ENCODE measurements around the gene SIKE1.
"Not testable (repeated sequence)": the region's sequence is repeated elsewhere in the genome, so short reads cannot be mapped to it uniquely, and the experiment has no call there.

The SIKE1 gene

GRCh38 chr1:114782476-114782875, 2.0 kb upstream of the SIKE1 start:
- peaks cover 14% of the 10 kb centered on the region for H3K36me3 ChIP-seq (ENCODE audit: insufficient read depth, low read length)
- no peak overlapping the region for H3K4me3 ChIP-seq (ENCODE audit: low read depth, low read length)
- H2AFZ ChIP-seq (ENCODE audit: low read length, unreplicated experiment): no peak overlapping the region
- H3K27me3 ChIP-seq (ENCODE audit: insufficient read depth, low read length): no peaks in the 10 kb centered on the region
- peaks cover 10% of the 10 kb centered on the region for H3K4me1 ChIP-seq (ENCODE audit: control insufficient read depth, insufficient read depth, low read length, unreplicated experiment)
- H3K27ac ChIP-seq (ENCODE audit: low read depth, low read length): no peak overlapping the region
- peaks cover 23% of the 10 kb centered on the region for H3K79me2 ChIP-seq (ENCODE audit: control insufficient read depth, insufficient read depth, low read length, unreplicated experiment)

GRCh38 chr1:114779722-114780121, 763 bp downstream of the SIKE1 start:
- Histone ChIP-seq H3K27ac (ENCODE audit: low read depth, low read length) (peak overlapping the region; percentile 59), H3K36me3 (ENCODE audit: insufficient read depth, low read length) (peaks cover 19% of the 10 kb centered on the region), H3K79me2 (ENCODE audit: control insufficient read depth, insufficient read depth, low read length, unreplicated experiment) (peaks cover 23% of the 10 kb centered on the region), H3K4me3 (ENCODE audit: low read depth, low read length) (peak overlapping the region; percentile 89), H2AFZ (ENCODE audit: low read length, unreplicated experiment) (peak overlapping the region; percentile 95), H3K27me3 (ENCODE audit: insufficient read depth, low read length) (no peaks in the 10 kb centered on the region), H3K4me1 (ENCODE audit: control insufficient read depth, insufficient read depth, low read length, unreplicated experiment) (peaks cover 10% of the 10 kb centered on the region)

GRCh38 chr1:114776726-114777125, 3.8 kb downstream of the SIKE1 start:
- Histone ChIP-seq H3K36me3 (ENCODE audit: insufficient read depth, low read length) (peaks cover 31% of the 10 kb centered on the region), H3K79me2 (ENCODE audit: control insufficient read depth, insufficient read depth, low read length, unreplicated experiment) (peaks cover 23% of the 10 kb centered on the region)
- H3K27ac ChIP-seq (ENCODE audit: low read depth, low read length); H3K4me1 ChIP-seq (ENCODE audit: control insufficient read depth, insufficient read depth, low read length, unreplicated experiment); H2AFZ ChIP-seq (ENCODE audit: low read length, unreplicated experiment); H3K4me3 ChIP-seq (ENCODE audit: low read depth, low read length); H3K27me3 ChIP-seq (ENCODE audit: insufficient read depth, low read length): not testable (repeated sequence)

- Histone ChIP-seq H3K79me2 (ENCODE audit: control insufficient read depth, insufficient read depth, low read length, unreplicated experiment) (no peaks in the 10 kb centered on the region), H2AFZ (ENCODE audit: low read length, unreplicated experiment) (no peak overlapping the region), H3K36me3 (ENCODE audit: insufficient read depth, low read length) (peaks cover 18% of the 10 kb centered on the region), H3K4me1 (ENCODE audit: control insufficient read depth, insufficient read depth, low read length, unreplicated experiment) (no peaks in the 10 kb centered on the region), H3K4me3 (ENCODE audit: low read depth, low read length) (no peak overlapping the region), H3K27me3 (ENCODE audit: insufficient read depth, low read length) (no peaks in the 10 kb centered on the region), H3K27ac (ENCODE audit: low read depth, low read length) (no peak overlapping the region)
Measured at GRCh38 chr1:114771992-114772391, 8.5 kb downstream of the SIKE1 start.

GRCh38 chr1:114770989-114771388, 9.5 kb downstream of the SIKE1 start:
- Histone ChIP-seq H3K27ac (ENCODE audit: low read depth, low read length) (no peak overlapping the region), H3K36me3 (ENCODE audit: insufficient read depth, low read length) (peaks cover 18% of the 10 kb centered on the region), H2AFZ (ENCODE audit: low read length, unreplicated experiment) (no peak overlapping the region), H3K4me1 (ENCODE audit: control insufficient read depth, insufficient read depth, low read length, unreplicated experiment) (no peaks in the 10 kb centered on the region), H3K79me2 (ENCODE audit: control insufficient read depth, insufficient read depth, low read length, unreplicated experiment) (no peaks in the 10 kb centered on the region), H3K4me3 (ENCODE audit: low read depth, low read length) (no peak overlapping the region), H3K27me3 (ENCODE audit: insufficient read depth, low read length) (no peaks in the 10 kb centered on the region)

GRCh38 chr1:114764689-114765088, 15.8 kb downstream of the SIKE1 start:
- Histone ChIP-seq H3K27ac (ENCODE audit: low read depth, low read length) (no peak overlapping the region), H3K27me3 (ENCODE audit: insufficient read depth, low read length) (no peaks in the 10 kb centered on the region), H3K4me3 (ENCODE audit: low read depth, low read length) (no peak overlapping the region), H2AFZ (ENCODE audit: low read length, unreplicated experiment) (no peak overlapping the region), H3K4me1 (ENCODE audit: control insufficient read depth, insufficient read depth, low read length, unreplicated experiment) (no peaks in the 10 kb centered on the region), H3K36me3 (ENCODE audit: insufficient read depth, low read length) (peaks cover 4% of the 10 kb centered on the region), H3K79me2 (ENCODE audit: control insufficient read depth, insufficient read depth, low read length, unreplicated experiment) (no peaks in the 10 kb centered on the region)

- H3K4me1 ChIP-seq (ENCODE audit: control insufficient read depth, insufficient read depth, low read length, unreplicated experiment): peaks cover 23% of the 10 kb centered on the region
- peaks cover 42% of the 10 kb centered on the region for H3K79me2 ChIP-seq (ENCODE audit: control insufficient read depth, insufficient read depth, low read length, unreplicated experiment)
- peak overlapping the region; percentile 99 for H2AFZ ChIP-seq (ENCODE audit: low read length, unreplicated experiment)
- no peaks in the 10 kb centered on the region for H3K27me3 ChIP-seq (ENCODE audit: insufficient read depth, low read length)
- H3K4me3 ChIP-seq (ENCODE audit: low read depth, low read length): peak overlapping the region; percentile 97
- no peaks in the 10 kb centered on the region; the same call in 1 of the 2 replicates for H3K36me3 ChIP-seq (ENCODE audit: insufficient read depth, low read length)
- peak overlapping the region; percentile 97 for H3K27ac ChIP-seq (ENCODE audit: low read depth, low read length)
Measured at GRCh38 chr1:114758256-114758832, 22.1 kb downstream of the SIKE1 start.

GRCh38 chr1:114757455-114758255, 22.8 kb downstream of the SIKE1 start, which contains the start of gene CSDE1:
Gene CSDE1, minus strand, starts transcription at chr1:114757984. Its CDS starts 18,094 bp downstream, at chr1:114739890.
- no peaks in the 10 kb centered on the region for H3K27me3 ChIP-seq (ENCODE audit: insufficient read depth, low read length)
- peak within 1 kb of the TSS; percentile 97 for H3K4me3 ChIP-seq (ENCODE audit: low read depth, low read length)
- H3K4me1 ChIP-seq (ENCODE audit: control insufficient read depth, insufficient read depth, low read length, unreplicated experiment): peaks cover 26% of the 10 kb centered on the region
- peaks cover 49% of the 10 kb centered on the region for H3K79me2 ChIP-seq (ENCODE audit: control insufficient read depth, insufficient read depth, low read length, unreplicated experiment)
- no peaks in the 10 kb centered on the region; the same call in 1 of the 2 replicates for H3K36me3 ChIP-seq (ENCODE audit: insufficient read depth, low read length)
- H3K27ac ChIP-seq (ENCODE audit: low read depth, low read length): peak within 1 kb of the TSS; percentile 97
- H2AFZ ChIP-seq (ENCODE audit: low read length, unreplicated experiment): peak within 1 kb of the TSS; percentile 99

- H3K27me3 ChIP-seq (ENCODE audit: insufficient read depth, low read length): no peaks in the 10 kb centered on the region
- H3K27ac ChIP-seq (ENCODE audit: low read depth, low read length): peak overlapping the region; percentile 97
- peaks cover 56% of the 10 kb centered on the region for H3K79me2 ChIP-seq (ENCODE audit: control insufficient read depth, insufficient read depth, low read length, unreplicated experiment)
- H3K4me3 ChIP-seq (ENCODE audit: low read depth, low read length): peak overlapping the region; percentile 97
- H3K4me1 ChIP-seq (ENCODE audit: control insufficient read depth, insufficient read depth, low read length, unreplicated experiment): peaks cover 33% of the 10 kb centered on the region
- H3K36me3 ChIP-seq (ENCODE audit: insufficient read depth, low read length): no peaks in the 10 kb centered on the region; the same call in 1 of the 2 replicates
- H2AFZ ChIP-seq (ENCODE audit: low read length, unreplicated experiment): no peak overlapping the region
Measured at GRCh38 chr1:114756949-114757454, 23.5 kb downstream of the SIKE1 start.

GRCh38 chr1:114756009-114756892, 24.2 kb downstream of the SIKE1 start:
- no peaks in the 10 kb centered on the region for H3K27me3 ChIP-seq (ENCODE audit: insufficient read depth, low read length)
- peak overlapping the region; percentile 97 for H3K27ac ChIP-seq (ENCODE audit: low read depth, low read length)
- H3K4me1 ChIP-seq (ENCODE audit: control insufficient read depth, insufficient read depth, low read length, unreplicated experiment): peaks cover 40% of the 10 kb centered on the region
- H3K4me3 ChIP-seq (ENCODE audit: low read depth, low read length): peak overlapping the region; percentile 97
- peaks cover 63% of the 10 kb centered on the region for H3K79me2 ChIP-seq (ENCODE audit: control insufficient read depth, insufficient read depth, low read length, unreplicated experiment)
- H2AFZ ChIP-seq (ENCODE audit: low read length, unreplicated experiment): no peak overlapping the region
- no peaks in the 10 kb centered on the region; the same call in 1 of the 2 replicates for H3K36me3 ChIP-seq (ENCODE audit: insufficient read depth, low read length)

All from ACC112 (cell line).